MM.1S (cell line): ENCODE measurements around the gene PHLDA1.

Source experiments
- DNase-seq: peaks from one replicate; pipeline ENCODE4 v3.0.0-alpha.2; 2015
- H2AFZ ChIP-seq: fragments of 300-600 bp; sonication (generic); 2 replicates; pipeline ENCODE4 v1.6.0; 2016; ENCODE audit warnings: antibody characterized with exemption, low read length
- H3F3A ChIP-seq: fragments of 300-600 bp; sonication (generic); 2 replicates; pipeline ENCODE4 v1.6.1; 2016; ENCODE audit warnings: mild to moderate bottlenecking, antibody characterized with exemption, low read length, moderate library complexity, mixed read lengths; ENCODE audit not compliant: insufficient read depth
- H3K27ac ChIP-seq: fragments of 300-600 bp; sonication (generic); 2 replicates; pipeline ENCODE4 v1.5.1; 2016; ENCODE audit warnings: mild to moderate bottlenecking, low read length
- H3K27me3 ChIP-seq: fragments of 300-600 bp; sonication (generic); replicated peaks from 2 replicates; pipeline ENCODE4 v1.6.0; 2016; ENCODE audit warnings: low read length; ENCODE audit not compliant: insufficient read depth
- H3K36me3 ChIP-seq: fragments of 300-600 bp; sonication (generic); replicated peaks from 2 replicates; pipeline ENCODE4 v1.6.1; 2016; ENCODE audit warnings: mild to moderate bottlenecking, low read length, mixed read lengths; ENCODE audit not compliant: insufficient read depth
- H3K4me1 ChIP-seq: fragments of 300-600 bp; sonication (generic); 2 replicates; pipeline ENCODE4 v1.6.1; 2016; ENCODE audit warnings: low read length, mixed read lengths
- H3K4me2 ChIP-seq: fragments of 300-600 bp; sonication (generic); 2 replicates; pipeline ENCODE4 v1.6.0; 2016; ENCODE audit warnings: low read depth, low read length
- H3K4me3 ChIP-seq: fragments of 300-600 bp; sonication (generic); 2 replicates; pipeline ENCODE4 v1.5.1; 2016; ENCODE audit warnings: low read length, mixed read lengths
- H3K79me2 ChIP-seq: fragments of 300-600 bp; sonication (generic); 2 replicates; pipeline ENCODE4 v1.6.1; 2016; ENCODE audit warnings: mixed run types, low read length, mixed read lengths
- H3K9ac ChIP-seq: fragments of 300-600 bp; sonication (generic); 2 replicates; pipeline ENCODE4 v1.6.1; 2016; ENCODE audit warnings: low read length, mixed read lengths
- H3K9me2 ChIP-seq: fragments of 300-600 bp; sonication (generic); replicated peaks from 2 replicates; pipeline ENCODE4 v1.6.1; 2016; ENCODE audit warnings: mild to moderate bottlenecking, low read length, mixed read lengths; ENCODE audit not compliant: insufficient read depth
- H3K9me3 ChIP-seq: fragments of 300-600 bp; sonication (generic); replicated peaks from 2 replicates; pipeline ENCODE4 v1.6.1; 2016; ENCODE audit warnings: mild to moderate bottlenecking, low read length, mixed read lengths; ENCODE audit not compliant: insufficient read depth
- H4K20me1 ChIP-seq: fragments of 300-600 bp; sonication (generic); 2 replicates; pipeline ENCODE4 v1.6.1; 2016; ENCODE audit warnings: mild to moderate bottlenecking, low read length, moderate library complexity, mixed read lengths; ENCODE audit not compliant: insufficient read depth
- CTCF ChIP-seq: fragments of 300-600 bp; sonication (generic); IDR thresholded peaks from 2 replicates; pipeline ENCODE4 v1.5.1; 2016; ENCODE audit warnings: antibody characterized with exemption, low read length, mixed read lengths
- EZH2 ChIP-seq: fragments of 300-600 bp; sonication (generic); optimal IDR thresholded peaks from 2 replicates; pipeline ENCODE3; 2017; ENCODE audit warnings: low read depth, mild to moderate bottlenecking, antibody characterized with exemption, low read length, mixed read lengths
- EZH2phosphoT487 ChIP-seq: fragments of 300-600 bp; sonication (generic); IDR thresholded peaks from 2 replicates; pipeline ENCODE4 v1.6.1; 2018; ENCODE audit warnings: antibody characterized with exemption, low read length

The PHLDA1 gene

GRCh38 chr12:76065917-76066316, 34.3 kb upstream of the PHLDA1 start:
- H3K4me3 ChIP-seq = no peak overlapping the region
- H3K4me1 ChIP-seq = no peaks in the 10 kb centered on the region
- H4K20me1 ChIP-seq = peaks cover 11% of the 10 kb centered on the region
- H3F3A ChIP-seq = no peaks in the 10 kb centered on the region; the same call in 1 of the 2 replicates
- peaks cover 98% of the 10 kb centered on the region for H3K79me2 ChIP-seq
- no peaks in the 10 kb centered on the region for H3K9me2 ChIP-seq
- TF ChIP-seq EZH2 (no peak), EZH2phosphoT487 (no peak), CTCF (no peak)
- H3K36me3 ChIP-seq = peaks cover 51% of the 10 kb centered on the region
- H3K4me2 ChIP-seq = no peak overlapping the region
- H3K27ac ChIP-seq = no peak overlapping the region
- H2AFZ ChIP-seq = no peak overlapping the region
- H3K27me3 ChIP-seq = no peaks in the 10 kb centered on the region
- H3K9ac ChIP-seq = no peak overlapping the region
- no peaks in the 10 kb centered on the region for H3K9me3 ChIP-seq
- no peak for DNase-seq

GRCh38 chr12:76064904-76065303, 33.3 kb upstream of the PHLDA1 start:
- H3K36me3 ChIP-seq = peaks cover 54% of the 10 kb centered on the region
- no peak overlapping the region for H3K4me2 ChIP-seq
- H3K27me3 ChIP-seq = no peaks in the 10 kb centered on the region
- H3K9me3 ChIP-seq = no peaks in the 10 kb centered on the region
- peaks cover 13% of the 10 kb centered on the region for H4K20me1 ChIP-seq
- H2AFZ ChIP-seq = no peak overlapping the region
- H3K27ac ChIP-seq = no peak overlapping the region
- DNase-seq = no peak
- TF ChIP-seq CTCF = no peak
- TF ChIP-seq EZH2phosphoT487 = no peak
- no peak for TF ChIP-seq EZH2
- no peak overlapping the region for H3K9ac ChIP-seq
- peaks cover 96% of the 10 kb centered on the region for H3K79me2 ChIP-seq
- H3F3A ChIP-seq = no peaks in the 10 kb centered on the region; the same call in 1 of the 2 replicates
- H3K4me1 ChIP-seq = no peaks in the 10 kb centered on the region
- H3K4me3 ChIP-seq = no peak overlapping the region
- no peaks in the 10 kb centered on the region for H3K9me2 ChIP-seq

DNA sequence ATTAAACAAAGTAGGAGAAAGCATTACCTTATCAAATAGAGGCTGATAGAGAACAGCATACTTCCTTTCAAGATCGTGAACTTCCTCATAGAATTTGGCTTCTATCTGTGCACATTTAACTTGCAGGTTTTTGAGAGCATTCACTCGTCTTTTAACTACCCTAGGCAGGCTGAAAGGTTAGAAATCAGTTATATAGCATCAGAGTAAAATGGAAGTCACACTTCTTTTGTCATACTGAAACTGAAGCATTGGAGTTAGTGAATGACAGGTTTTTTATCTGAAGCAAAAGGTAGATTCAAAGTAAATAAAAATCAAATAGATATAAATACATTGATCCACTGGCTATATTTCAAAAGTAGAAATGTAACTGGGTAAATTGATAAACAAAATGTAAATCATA, 28.5 kb upstream of the PHLDA1 start:
- Histone ChIP-seq H3K9me2 (no peaks in the 10 kb centered on the region), H4K20me1 (peaks cover 17% of the 10 kb centered on the region), H3K4me2 (no peak overlapping the region), H3K4me3 (no peak overlapping the region), H3K27me3 (no peaks in the 10 kb centered on the region), H3K9ac (no peak overlapping the region), H2AFZ (no peak overlapping the region), H3K9me3 (no peaks in the 10 kb centered on the region), H3K27ac (no peak overlapping the region), H3K79me2 (peaks cover 63% of the 10 kb centered on the region), H3K36me3 (peaks cover 34% of the 10 kb centered on the region), H3K4me1 (no peaks in the 10 kb centered on the region), H3F3A (no peaks in the 10 kb centered on the region)
- no peak for DNase-seq
- TF ChIP-seq EZH2phosphoT487 (no peak), CTCF (no peak), EZH2 (no peak)
